IPS-18a (cell line): Measurements from ENCODE around the gene NAB2.

ENCODE experiments used
- H3K27ac ChIP-seq: one replicate; pipeline ENCODE4 v1.5.1; 2013; ENCODE audit warnings: low read length
- H3K27me3 ChIP-seq: one replicate; pipeline ENCODE4 v1.6.1; 2013; ENCODE audit warnings: mild to moderate bottlenecking, low read length; ENCODE audit not compliant: control insufficient read depth, insufficient read depth
- H3K36me3 ChIP-seq: one replicate; pipeline ENCODE4 v1.6.1; 2013; ENCODE audit warnings: low read depth, low read length; ENCODE audit not compliant: control insufficient read depth
- H3K4me1 ChIP-seq: one replicate; pipeline ENCODE4 v1.6.1; 2013; ENCODE audit warnings: low read depth, low read length; ENCODE audit not compliant: control insufficient read depth
- H3K4me3 ChIP-seq: one replicate; pipeline ENCODE4 v1.5.1; 2013; ENCODE audit warnings: low read length
- H3K9ac ChIP-seq: one replicate; pipeline ENCODE4 v1.6.1; 2013; ENCODE audit warnings: mild to moderate bottlenecking, low read length, moderate library complexity
- H3K9me3 ChIP-seq: one replicate; pipeline ENCODE4 v1.6.1; 2013; ENCODE audit warnings: low read depth, low read length; ENCODE audit not compliant: control insufficient read depth

The NAB2 gene

DNA sequence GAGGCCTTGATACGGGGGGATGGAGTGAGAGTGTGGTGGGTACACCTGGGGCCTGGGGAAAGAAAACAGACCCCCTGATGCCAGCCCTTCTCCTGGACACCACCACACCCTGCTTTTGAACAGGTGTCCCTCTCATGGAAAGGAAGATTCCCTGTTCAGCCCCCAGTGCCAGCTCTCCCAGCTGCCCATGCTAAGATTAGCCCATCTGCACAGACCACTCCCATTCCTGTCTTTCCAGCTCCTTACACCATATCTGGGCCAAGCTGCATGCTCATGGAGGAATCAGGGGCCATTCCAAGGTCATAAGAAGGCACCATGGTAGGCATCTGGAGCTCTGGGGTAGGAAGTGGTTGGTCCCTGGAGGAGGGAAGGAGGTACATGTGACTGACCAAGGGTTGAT, 9.6 kb downstream of the NAB2 start:
- H3K36me3 ChIP-seq = peaks cover 18% of the 10 kb centered on the region
- peaks cover 12% of the 10 kb centered on the region for H3K4me1 ChIP-seq
- H3K9me3 ChIP-seq = no peaks in the 10 kb centered on the region

DNA sequence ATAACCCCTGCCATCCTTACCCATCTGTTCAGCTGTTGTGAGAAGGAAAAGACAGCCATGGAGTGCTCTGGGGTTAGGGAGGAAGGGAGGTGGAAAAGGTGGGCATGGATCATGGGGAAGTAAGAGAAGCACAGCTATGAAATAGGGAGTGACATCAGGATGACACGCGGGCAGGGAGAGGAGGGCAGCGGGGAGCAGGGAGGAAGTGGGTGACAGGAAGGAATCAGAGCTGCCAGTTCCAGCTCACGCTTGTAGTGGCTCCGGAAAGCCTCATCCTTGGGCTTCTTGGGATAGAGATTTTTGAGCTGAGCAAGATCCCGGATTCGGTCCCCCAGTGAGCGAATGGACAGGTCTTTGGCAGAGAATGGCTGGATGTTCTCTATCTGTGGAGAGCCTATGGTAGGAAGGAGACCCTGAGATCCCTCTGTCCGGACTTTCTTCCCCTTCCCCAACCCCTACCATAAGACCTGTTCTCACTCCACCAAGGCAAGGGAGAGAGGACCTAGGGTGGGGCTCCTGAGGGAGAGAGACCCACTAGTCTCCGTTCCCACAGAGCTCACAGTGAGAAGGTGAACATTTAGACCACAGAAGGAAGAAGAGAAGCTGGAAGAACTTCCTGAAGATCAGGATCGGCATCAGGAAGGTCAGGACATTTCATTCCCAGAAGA, 10.3 kb downstream of the NAB2 start:
- peaks cover 21% of the 10 kb centered on the region for H3K36me3 ChIP-seq
- H3K9ac ChIP-seq = no peak overlapping the region
- H3K9me3 ChIP-seq = no peaks in the 10 kb centered on the region
- H3K4me1 ChIP-seq = peaks cover 8% of the 10 kb centered on the region
- H3K27me3 ChIP-seq = no peaks in the 10 kb centered on the region
- H3K27ac ChIP-seq = no peak overlapping the region
- H3K4me3 ChIP-seq = no peak overlapping the region

More for the DNA sequence above, 9.6 kb downstream of the NAB2 start:
- Histone ChIP-seq H3K27me3 (no peaks in the 10 kb centered on the region), H3K9ac (no peak overlapping the region), H3K27ac (no peak overlapping the region), H3K4me3 (no peak overlapping the region)

DNA sequence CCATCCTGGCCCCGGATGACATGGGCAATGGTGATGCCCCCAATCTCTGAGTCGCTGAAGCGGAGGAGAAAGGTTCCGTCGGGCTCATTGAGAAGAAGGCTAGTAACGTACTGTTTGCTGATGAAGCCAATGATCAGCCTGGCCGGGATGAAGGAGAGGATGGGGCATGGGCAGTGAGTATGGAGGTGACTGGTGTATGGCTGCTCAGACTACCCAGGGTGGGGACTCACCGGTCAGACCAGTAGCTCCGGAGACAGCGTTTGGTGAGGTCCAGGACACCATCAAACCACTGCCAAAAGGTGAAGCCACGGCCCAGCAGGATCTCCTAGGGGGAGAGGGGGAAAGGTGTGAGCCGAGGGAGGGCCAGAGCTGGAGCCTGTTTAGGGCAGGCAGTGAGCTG, 10.9 kb downstream of the NAB2 start:
- Histone ChIP-seq H3K4me1 (peaks cover 2% of the 10 kb centered on the region), H3K27me3 (no peaks in the 10 kb centered on the region), H3K9me3 (no peaks in the 10 kb centered on the region), H3K36me3 (peaks cover 17% of the 10 kb centered on the region), H3K9ac (no peak overlapping the region), H3K4me3 (no peak overlapping the region), H3K27ac (no peak overlapping the region)

DNA sequence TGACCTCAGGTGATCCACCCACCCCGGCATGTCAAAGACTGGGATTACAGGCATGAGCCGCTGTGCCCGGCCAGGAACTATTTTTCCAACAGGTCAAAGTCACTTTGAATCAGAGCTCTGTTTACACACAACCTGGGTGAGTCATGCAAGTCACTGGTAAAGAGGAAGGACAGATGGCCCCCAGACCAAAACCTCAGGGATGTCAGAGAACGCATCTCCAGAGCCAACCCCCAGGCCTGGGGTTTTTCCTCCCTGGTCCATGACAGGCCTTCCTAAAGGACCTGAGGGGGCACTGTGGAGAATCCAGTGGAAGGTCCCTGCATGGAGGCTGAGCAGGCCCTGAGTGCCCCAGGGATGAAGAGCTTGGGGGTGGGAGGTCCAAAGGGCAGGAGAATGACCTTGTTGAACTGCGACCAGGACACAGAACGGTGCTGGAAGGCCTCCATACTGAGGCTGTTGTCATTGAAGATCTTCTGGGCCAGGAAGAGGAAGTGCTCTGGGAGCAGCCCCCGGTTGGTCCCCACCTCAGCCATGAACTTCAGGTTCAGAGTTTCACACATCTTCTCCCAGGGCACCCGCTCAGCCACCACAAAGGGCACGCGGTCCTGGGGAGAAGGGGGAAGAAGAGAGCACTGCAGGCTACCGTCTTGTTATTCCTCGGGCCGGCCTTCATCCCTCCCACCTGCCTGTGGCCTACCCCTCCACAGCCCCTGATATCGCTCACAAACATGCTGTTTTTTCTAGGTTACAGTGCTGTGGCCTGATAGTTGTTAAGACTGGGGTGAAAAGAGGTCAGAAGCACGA, 13.2 kb downstream of the NAB2 start:
- no peaks in the 10 kb centered on the region for H3K9me3 ChIP-seq
- H3K4me3 ChIP-seq = no peak overlapping the region
- peaks cover 16% of the 10 kb centered on the region for H3K36me3 ChIP-seq
- no peaks in the 10 kb centered on the region for H3K27me3 ChIP-seq
- H3K9ac ChIP-seq = peak overlapping the region; percentile 24
- H3K27ac ChIP-seq = peak overlapping the region; percentile 59
- no peaks in the 10 kb centered on the region for H3K4me1 ChIP-seq

DNA sequence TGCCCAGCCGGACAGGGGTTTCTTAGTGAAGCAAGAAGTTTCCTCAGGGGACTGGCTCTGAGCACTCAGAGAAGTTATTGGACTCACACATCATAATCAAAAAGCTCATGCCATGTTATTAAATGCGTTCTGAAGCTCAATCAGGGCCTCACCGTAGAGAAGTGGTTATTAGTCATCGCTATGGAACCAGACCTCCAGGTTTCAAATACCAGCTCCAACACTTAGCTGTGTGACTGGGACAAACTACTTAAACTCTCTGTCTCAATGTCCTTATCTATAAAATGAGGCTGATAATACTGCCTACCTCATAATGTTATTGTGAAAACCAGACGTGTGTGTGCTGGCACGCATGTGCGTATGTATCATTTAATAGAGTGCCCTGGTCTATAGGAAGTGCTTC, 14.9 kb downstream of the NAB2 start:
- Histone ChIP-seq H3K27ac (no peak overlapping the region), H3K9ac (no peak overlapping the region), H3K27me3 (no peaks in the 10 kb centered on the region), H3K4me3 (no peak overlapping the region), H3K4me1 (no peaks in the 10 kb centered on the region), H3K9me3 (no peaks in the 10 kb centered on the region), H3K36me3 (peaks cover 18% of the 10 kb centered on the region)

DNA sequence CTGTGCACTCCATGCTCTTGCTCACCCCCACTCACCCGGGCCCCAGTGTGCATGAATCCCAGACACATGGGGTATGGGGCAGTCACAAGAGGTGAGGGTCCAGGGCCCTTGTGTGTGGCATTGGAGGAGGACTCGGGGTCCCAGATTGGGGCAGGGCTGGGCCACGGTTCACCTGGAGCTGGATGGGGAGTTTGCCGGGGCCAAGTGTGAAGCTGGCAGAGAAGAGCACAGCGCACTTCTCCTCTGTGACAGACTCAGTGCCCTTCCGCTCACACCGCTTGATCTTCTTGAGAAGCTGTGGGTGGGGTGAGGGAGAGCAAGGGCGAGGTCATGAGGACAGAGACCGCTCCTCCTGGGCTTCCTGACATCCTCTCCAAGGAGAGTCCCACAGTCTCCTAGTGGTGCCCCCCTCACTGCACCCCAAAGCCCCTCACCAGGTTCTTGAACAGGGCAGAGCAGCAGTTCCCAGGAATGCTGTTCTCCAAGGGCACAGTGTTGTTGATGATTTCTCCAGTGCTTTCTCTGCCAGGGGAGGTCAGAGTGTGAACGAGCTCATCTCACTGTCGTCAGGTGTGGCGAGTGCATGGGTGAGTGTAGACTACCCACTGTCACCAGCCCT, 15.5 kb downstream of the NAB2 start:
- Histone ChIP-seq H3K27me3 (no peaks in the 10 kb centered on the region), H3K4me3 (no peak overlapping the region), H3K9ac (no peak overlapping the region), H3K36me3 (peaks cover 18% of the 10 kb centered on the region), H3K4me1 (peaks cover 2% of the 10 kb centered on the region), H3K27ac (no peak overlapping the region), H3K9me3 (no peaks in the 10 kb centered on the region)

GRCh38 chr12:57105011-57105753, 16.3 kb downstream of the NAB2 start:
- no peaks in the 10 kb centered on the region for H3K9me3 ChIP-seq
- H3K36me3 ChIP-seq = peaks cover 18% of the 10 kb centered on the region
- no peaks in the 10 kb centered on the region for H3K27me3 ChIP-seq
- H3K9ac ChIP-seq = no peak overlapping the region
- H3K4me3 ChIP-seq = no peak overlapping the region
- H3K27ac ChIP-seq = no peak overlapping the region
- peaks cover 9% of the 10 kb centered on the region for H3K4me1 ChIP-seq

- no peak overlapping the region for H3K4me3 ChIP-seq
- H3K27me3 ChIP-seq = no peaks in the 10 kb centered on the region
- H3K9me3 ChIP-seq = no peaks in the 10 kb centered on the region
- H3K9ac ChIP-seq = no peak overlapping the region
- H3K4me1 ChIP-seq = peaks cover 17% of the 10 kb centered on the region
- no peak overlapping the region for H3K27ac ChIP-seq
- peaks cover 18% of the 10 kb centered on the region for H3K36me3 ChIP-seq
Observed at GRCh38 chr12:57106021-57106708, 17.3 kb downstream of the NAB2 start.

- Histone ChIP-seq H3K4me1 (peaks cover 24% of the 10 kb centered on the region), H3K27me3 (no peaks in the 10 kb centered on the region), H3K36me3 (peaks cover 18% of the 10 kb centered on the region), H3K9me3 (no peaks in the 10 kb centered on the region), H3K27ac (no peak overlapping the region), H3K4me3 (no peak overlapping the region), H3K9ac (no peak overlapping the region)
Observed at GRCh38 chr12:57107456-57108155, 18.7 kb downstream of the NAB2 start.

GRCh38 chr12:57109207-57110103, 20.5 kb downstream of the NAB2 start:
- Histone ChIP-seq H3K27ac (peak overlapping the region; percentile 7), H3K9me3 (no peaks in the 10 kb centered on the region), H3K36me3 (peaks cover 14% of the 10 kb centered on the region), H3K4me1 (peaks cover 24% of the 10 kb centered on the region), H3K27me3 (no peaks in the 10 kb centered on the region), H3K4me3 (peak overlapping the region; percentile 57), H3K9ac (peak overlapping the region; percentile 72)
